Measurements from ENCODE around the gene CHRNA1. TPM values are rescaled to one million over a fixed set of nuclear protein-coding genes. Genes with fewer than 3 reads are reported as not detected.

Gene CHRNA1
- polyA plus RNA-seq, 1 experiment: not detected

- Histone ChIP-seq H3K27me3 (ENCODE audit: control insufficient read depth, insufficient read depth, low read length) (no peaks in the 10 kb centered on the region), H3K4me3 (ENCODE audit: low read depth, low read length) (no peak overlapping the region), H3K36me3 (ENCODE audit: control insufficient read depth, insufficient read depth, low read length) (no peaks in the 10 kb centered on the region)
- no peak for DNase-seq (ENCODE audit: low read depth)
- CTCF ChIA-PET: interaction anchor here (0.8 to 1.4 kb wide), 5 partner anchors 53 to 252 kb away, joined by 3 to 5 read pairs (median 4); partner anchors contain the start of gene CHN1
- POLR2A ChIA-PET: no interaction called here
- TF ChIP-seq CTCF (IDR thresholded peaks at IDR 0.05; ENCODE audit: insufficient read depth, low read depth, low read length): no peak
Observed at GRCh38 chr2:174753038-174753633, 11.1 kb downstream of the CHRNA1 start.

- H3K4me3 ChIP-seq (ENCODE audit: low read depth, low read length): no peak overlapping the region
- no peak for DNase-seq (ENCODE audit: low read depth)
- POLR2A ChIA-PET: no interaction called here
- H3K36me3 ChIP-seq (ENCODE audit: control insufficient read depth, insufficient read depth, low read length): no peaks in the 10 kb centered on the region
- TF ChIP-seq CTCF (IDR thresholded peaks at IDR 0.05; ENCODE audit: insufficient read depth, low read depth, low read length): no peak
- no peaks in the 10 kb centered on the region for H3K27me3 ChIP-seq (ENCODE audit: control insufficient read depth, insufficient read depth, low read length)
- CTCF ChIA-PET: no interaction called here
Observed at GRCh38 chr2:174752403-174753037, 11.8 kb downstream of the CHRNA1 start.

- POLR2A ChIA-PET: no interaction called here
- Histone ChIP-seq H3K27me3 (ENCODE audit: control insufficient read depth, insufficient read depth, low read length) (no peaks in the 10 kb centered on the region), H3K4me3 (ENCODE audit: low read depth, low read length) (no peak overlapping the region), H3K36me3 (ENCODE audit: control insufficient read depth, insufficient read depth, low read length) (no peaks in the 10 kb centered on the region)
- no peak for TF ChIP-seq CTCF (IDR thresholded peaks at IDR 0.05; ENCODE audit: insufficient read depth, low read depth, low read length)
- CTCF ChIA-PET: interaction anchor here (1.3 to 4.2 kb wide), 4 partner anchors 11 to 239 kb away, joined by 3 to 40 read pairs (median 30); partner anchors contain the start of gene CHRNA1
- no peak for DNase-seq (ENCODE audit: low read depth)
Observed at GRCh38 chr2:174750923-174751441, 13.3 kb downstream of the CHRNA1 start.

- POLR2A ChIA-PET: no interaction called here
- CTCF ChIA-PET: interaction anchor here (0.8 to 4.4 kb wide), 14 partner anchors 12 to 282 kb away, joined by 3 to 40 read pairs (median 8); partner anchors contain the start of gene CHRNA1
- H3K36me3 ChIP-seq (ENCODE audit: control insufficient read depth, insufficient read depth, low read length): no peaks in the 10 kb centered on the region
- no peak for TF ChIP-seq CTCF (IDR thresholded peaks at IDR 0.05; ENCODE audit: insufficient read depth, low read depth, low read length)
- no peak overlapping the region for H3K4me3 ChIP-seq (ENCODE audit: low read depth, low read length)
- peaks cover 2% of the 10 kb centered on the region; the same call in 1 of the 2 replicates for H3K27me3 ChIP-seq (ENCODE audit: control insufficient read depth, insufficient read depth, low read length)
- no peak for DNase-seq (ENCODE audit: low read depth)
Observed at GRCh38 chr2:174749793-174750192, 14.5 kb downstream of the CHRNA1 start.

- CTCF ChIA-PET: interaction anchor here (0.5 to 4.4 kb wide), 23 partner anchors 11 to 375 kb away, joined by 3 to 40 read pairs (median 4); partner anchors contain the start of genes CHN1 and CHRNA1
- Histone ChIP-seq H3K4me3 (ENCODE audit: low read depth, low read length) (no peak overlapping the region), H3K36me3 (ENCODE audit: control insufficient read depth, insufficient read depth, low read length) (no peaks in the 10 kb centered on the region), H3K27me3 (ENCODE audit: control insufficient read depth, insufficient read depth, low read length) (peaks cover 3% of the 10 kb centered on the region; the same call in 1 of the 2 replicates)
- POLR2A ChIA-PET: interaction anchor here (0.6 kb wide), 1 partner anchor 39 kb away, joined by 4 read pairs; no protein-coding TSS in a partner anchor
- no peak for DNase-seq (ENCODE audit: low read depth)
- peak; percentile 81 for TF ChIP-seq CTCF (IDR thresholded peaks at IDR 0.05; ENCODE audit: insufficient read depth, low read depth, low read length)
Observed at GRCh38 chr2:174748948-174749347, 15.3 kb downstream of the CHRNA1 start.
